ELR (cell line): ENCODE results near the gene SRPK1.

ENCODE experiments used
- DNase-seq: peaks from one replicate; pipeline ENCODE4 v3.0.0-alpha.2; 2015; ENCODE audit warnings: low read depth

Gene SRPK1

DNA sequence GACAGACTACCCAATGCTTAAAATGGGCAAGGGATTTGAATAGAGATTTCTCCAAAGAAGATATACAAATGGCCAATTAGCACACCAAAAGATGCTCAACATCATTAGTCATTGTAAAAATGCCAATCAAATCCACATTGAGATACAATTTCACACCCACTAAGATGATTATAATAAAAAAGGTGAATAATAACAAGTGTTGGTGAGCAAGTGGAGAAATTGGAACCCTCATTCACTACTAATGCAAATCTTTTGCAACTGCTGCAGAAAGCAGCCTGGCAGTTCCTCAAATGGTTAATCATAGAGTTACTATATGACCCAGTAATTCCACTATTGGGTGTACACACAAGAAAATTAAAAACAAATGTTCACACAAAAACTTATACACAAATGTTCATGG, 103.4 kb downstream of the SRPK1 start:
- no peak for DNase-seq

DNA sequence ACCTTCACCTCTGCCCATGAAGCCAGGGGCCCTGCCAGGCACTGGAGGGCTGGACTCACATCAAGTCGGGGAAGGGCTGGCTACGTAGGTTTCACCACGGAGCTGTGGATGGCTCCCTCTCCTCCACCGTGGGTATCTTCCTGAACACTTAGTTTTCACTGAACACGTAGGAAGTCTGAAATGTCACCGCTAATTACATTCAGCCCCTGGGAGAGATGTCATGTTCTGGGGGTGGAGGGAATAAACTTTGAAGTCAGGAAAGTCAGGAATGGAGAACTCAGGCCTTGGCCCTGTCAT, 109.3 kb downstream of the SRPK1 start:
- no peak for DNase-seq

- peak; percentile 80 for DNase-seq
Measured at GRCh38 chr6:35810971-35811698, 109.8 kb downstream of the SRPK1 start.

GRCh38 chr6:35809809-35810208, 111.1 kb downstream of the SRPK1 start:
- no peak for DNase-seq

DNA sequence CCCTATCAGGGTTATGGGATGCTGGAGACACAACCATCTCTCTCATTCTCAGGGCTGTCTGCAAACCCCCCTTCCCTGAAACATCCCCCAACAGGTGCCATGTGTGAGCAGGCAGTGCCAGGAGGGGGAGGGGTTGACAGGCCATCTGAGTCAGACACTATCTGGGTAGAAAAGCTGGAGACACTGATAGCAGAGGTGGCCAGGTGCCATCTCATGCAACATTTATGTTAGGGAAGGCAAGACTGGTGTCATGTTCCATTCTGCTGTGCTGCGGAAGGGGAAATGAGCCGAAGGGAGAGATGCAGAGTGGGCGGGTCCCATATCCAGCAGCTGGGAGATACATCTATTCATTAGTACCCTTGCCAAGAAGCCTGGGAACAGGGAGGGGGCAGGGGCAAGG, 112.2 kb downstream of the SRPK1 start:
- no peak for DNase-seq

- peak; percentile 48 for DNase-seq
Measured at GRCh38 chr6:35804996-35805736, 115.7 kb downstream of the SRPK1 start, which contains the start of gene LHFPL5. Gene LHFPL5, plus strand, starts transcription at chr6:35805352. Its CDS starts 319 bp downstream, at chr6:35805671.

GRCh38 chr6:35801148-35801547, 119.8 kb downstream of the SRPK1 start:
- no peak for DNase-seq

- DNase-seq = no peak
Measured at GRCh38 chr6:35798706-35799105, 122.2 kb downstream of the SRPK1 start.

DNA sequence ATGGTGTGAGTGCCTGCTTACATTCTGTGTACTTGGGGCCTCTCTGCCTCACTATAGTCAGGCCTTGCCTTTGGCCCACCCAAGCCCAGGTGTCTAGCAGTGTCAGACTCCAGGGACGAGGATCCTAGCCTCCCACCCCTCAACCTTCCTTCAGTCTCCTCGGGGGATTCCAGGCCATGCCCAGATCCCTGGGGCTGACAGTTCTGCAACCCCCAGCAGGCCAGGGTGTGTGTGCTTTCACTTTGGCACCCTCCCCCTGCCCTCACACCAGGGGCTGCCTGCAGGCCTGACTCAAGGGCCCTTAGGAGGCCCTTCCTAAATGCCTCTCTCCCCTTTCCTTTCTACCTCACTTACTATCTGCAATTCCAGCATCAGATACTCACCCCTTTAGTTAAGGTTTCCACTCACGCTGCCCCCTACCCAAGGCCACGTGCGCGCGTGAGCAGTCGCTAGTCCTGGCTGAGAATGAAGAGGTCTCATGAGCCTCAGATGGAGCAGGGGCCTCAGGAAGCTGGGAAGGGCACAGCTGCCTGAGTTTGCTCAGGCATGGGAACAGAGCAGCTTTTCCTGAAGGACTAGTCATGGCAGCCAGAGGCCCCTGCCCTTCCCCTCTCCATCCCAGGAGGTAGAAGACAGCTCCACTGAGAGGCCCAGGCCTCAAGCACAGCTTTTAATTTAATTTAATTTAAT, 122.9 kb downstream of the SRPK1 start:
- no peak for DNase-seq

- DNase-seq = no peak
Measured at GRCh38 chr6:35796236-35796635, 124.7 kb downstream of the SRPK1 start.

GRCh38 chr6:35795453-35796071, 125.3 kb downstream of the SRPK1 start:
- no peak for DNase-seq

DNA sequence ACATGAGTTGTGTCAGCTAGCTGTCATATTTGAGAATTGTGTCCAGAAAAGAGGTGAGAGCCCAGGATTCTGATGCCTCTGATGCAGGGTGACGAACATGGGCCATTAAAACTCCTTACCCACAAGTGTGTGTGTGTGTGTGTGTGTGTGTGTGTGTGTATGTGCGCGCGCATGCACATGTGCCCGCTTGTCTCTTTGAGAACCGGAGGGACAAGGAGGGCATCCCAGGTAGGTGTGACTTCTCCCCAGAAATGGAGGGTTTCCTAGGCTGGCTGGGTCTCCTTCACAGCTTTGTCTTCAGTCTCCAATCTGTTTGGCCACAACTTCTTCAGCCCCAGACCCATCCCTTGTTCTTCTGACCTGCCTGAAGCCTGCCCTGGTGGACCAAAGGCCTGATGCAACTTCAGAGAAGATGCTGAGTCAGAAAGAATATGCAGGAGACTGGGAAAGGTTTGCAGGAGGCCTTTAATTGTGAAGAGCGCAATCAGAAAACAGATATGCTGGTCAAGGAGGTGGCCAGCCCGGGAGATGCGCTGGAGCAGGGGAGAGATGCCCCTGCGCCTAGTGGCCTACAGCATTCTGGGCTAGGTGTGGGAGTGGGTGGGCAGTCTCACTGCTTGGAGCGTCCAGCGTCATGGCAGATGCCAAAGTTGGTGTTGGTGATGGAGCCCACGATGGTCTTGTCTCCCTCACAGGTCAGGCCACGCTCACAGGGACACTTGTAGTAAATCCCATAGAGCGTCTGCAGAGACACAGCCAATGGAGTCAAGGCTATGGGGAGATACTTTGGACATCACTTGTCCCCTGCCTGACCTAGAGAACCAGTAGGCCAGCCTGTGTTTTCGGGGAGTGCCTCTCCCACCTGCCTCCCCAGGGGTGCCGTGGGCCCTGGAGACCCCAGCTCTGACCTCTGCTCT, 126.1 kb downstream of the SRPK1 start:
- DNase-seq = peak; percentile 15

DNA sequence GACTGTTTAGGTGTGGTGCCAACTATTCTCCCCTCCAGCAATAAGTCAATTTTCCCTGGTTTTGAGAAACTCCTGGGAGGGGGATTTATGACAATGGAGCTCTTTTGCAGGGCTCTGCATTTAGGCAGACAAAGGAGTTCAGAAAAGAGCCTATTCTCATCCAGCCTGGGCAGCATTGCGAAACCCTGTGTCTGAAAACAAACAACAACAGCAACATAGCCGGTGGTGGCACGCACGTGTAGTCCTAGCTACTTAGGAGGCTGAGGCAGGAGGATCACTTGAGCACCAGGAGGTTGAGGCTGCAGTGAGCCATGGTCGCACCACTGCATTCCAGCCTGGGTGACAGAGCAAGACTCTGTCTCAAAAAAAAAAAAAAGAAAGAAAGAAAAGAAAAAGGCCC, 130.2 kb downstream of the SRPK1 start:
- DNase-seq = no peak

DNA sequence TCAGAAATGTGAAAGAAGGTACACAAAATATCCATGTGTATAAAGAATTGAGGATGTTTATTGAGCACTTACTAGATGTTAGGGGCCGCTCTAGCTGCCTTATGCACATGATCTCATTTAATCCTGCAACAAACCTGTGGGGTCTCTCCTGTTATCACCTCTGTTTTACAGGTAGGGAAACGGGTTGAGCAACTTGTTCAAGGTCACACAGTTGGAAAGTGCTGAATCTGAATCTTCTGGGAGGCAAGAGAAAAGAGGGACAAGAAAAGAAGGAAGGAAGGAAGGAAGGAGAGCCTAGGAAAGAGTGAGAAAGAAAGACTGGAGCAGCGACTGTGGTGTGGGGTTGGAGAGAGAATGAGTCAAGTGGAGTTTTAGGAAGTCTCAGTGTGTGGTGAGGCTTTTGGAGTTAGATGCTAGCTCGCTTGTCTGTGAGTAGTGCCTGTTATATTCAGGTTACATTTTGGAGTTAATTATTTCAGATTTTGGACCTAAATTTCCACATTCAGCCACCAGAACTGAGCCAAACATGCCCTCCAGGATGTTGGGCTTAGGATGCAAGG, 132.4 kb downstream of the SRPK1 start:
- DNase-seq = no peak

DNA sequence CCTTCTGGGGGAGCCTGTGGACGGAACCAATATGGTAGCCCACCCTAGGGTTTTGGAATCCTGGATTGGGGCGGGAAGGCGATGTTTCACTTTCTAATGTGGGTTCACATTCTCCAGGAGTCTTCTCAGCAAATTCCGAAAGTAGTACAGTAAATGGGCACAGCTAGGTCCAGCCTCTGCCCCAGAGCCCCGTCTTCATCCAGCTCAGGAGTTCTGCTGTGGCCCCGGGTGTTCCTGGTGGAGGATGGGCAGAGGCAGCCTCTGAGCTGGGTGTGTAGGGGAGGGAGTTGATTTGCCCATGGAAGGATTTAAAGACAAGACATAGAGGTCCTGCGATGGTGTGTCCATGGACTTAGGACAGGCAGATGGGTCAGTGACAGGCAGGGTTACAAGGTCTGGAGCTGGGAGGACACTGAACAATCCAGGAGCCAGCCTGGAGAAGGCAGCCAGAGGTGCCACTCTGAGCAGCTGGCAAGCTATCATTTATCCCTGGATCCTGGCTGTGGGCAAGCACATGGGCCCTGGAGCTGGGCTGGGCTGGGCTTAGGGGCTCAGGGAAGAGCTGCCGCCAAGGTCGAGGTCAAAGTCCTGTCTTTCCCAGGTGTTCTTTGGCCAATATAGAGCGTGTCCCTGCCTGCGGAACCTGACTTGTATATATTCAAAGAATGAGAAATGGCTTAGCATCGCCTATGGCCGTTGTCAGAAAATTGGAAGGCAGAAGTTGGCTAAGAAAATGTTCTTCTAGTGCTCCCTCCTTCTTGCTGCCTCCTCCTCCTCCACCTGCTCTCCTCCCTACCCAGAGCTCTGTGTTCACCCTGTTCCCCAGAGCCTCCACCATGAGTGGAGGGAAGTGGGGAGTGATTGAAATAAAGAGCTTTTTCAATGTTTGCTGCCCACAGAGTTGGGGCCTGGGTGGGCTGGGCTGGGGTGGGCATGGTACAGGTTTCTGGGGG, 133.4 kb downstream of the SRPK1 start:
- DNase-seq = no peak

DNA sequence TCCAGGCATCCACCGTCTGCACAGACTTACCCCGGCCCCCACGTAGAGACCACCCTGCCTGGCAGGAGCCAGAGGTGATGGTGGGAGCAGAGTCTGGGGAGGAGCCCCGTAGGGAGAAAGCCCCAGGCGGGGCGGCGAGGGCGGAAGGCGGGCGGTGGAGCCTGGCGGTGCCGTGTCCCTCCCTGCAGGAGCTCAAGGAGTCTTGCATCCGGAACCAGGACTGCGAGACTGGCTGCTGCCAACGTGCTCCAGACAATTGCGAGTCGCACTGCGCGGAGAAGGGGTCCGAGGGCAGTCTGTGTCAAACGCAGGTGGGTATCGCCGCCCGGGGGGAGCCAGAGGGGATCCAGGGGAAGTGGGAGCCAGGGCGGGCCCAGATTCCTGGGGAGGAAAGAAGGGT, 134.1 kb downstream of the SRPK1 start:
- DNase-seq = no peak

GRCh38 chr6:35786272-35786671, 134.6 kb downstream of the SRPK1 start:
- DNase-seq = no peak

DNA sequence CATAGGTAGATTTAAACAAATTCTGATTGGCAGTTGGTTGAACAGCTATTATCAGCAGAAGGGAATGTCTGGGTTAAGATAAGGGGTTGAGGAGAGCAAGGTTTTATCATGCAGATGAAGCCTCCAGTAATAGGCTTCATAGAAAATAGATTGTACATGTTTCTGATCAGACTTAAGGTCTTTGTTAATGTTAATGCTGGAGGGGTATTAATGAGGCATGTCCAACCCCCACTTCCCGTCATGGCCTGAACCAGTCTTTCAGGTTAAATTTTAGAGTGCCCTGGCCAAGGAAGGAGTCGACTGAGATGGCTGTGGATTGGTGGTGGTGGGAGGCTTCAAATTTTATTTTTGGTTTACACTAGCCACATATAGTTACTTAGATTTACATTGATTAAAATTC, 136.7 kb downstream of the SRPK1 start:
- no peak for DNase-seq
